Mesenchymal stem cell (in vitro differentiated cells and primary cell): ENCODE measurements around the gene IPO8.
"Not testable (repeated sequence)": the region's sequence is repeated elsewhere in the genome, so short reads cannot be mapped to it uniquely, and the experiment has no call there.

Experiments used
- DNase-seq: peaks from one replicate; pipeline ENCODE4 v3.0.0-alpha.2; 2013
- H2AFZ ChIP-seq: one replicate; pipeline ENCODE4 v1.6.1; 2013; ENCODE audit warnings: low read depth, mild to moderate bottlenecking, control low read depth, inconsistent platforms, low read length, moderate library complexity
- H2AK5ac ChIP-seq: 2 replicates; pipeline ENCODE4 v1.6.1; 2013; ENCODE audit warnings: low read length, moderate library complexity, mild to moderate bottlenecking, inconsistent platforms; ENCODE audit not compliant: severe bottlenecking
- H2BK120ac ChIP-seq: one replicate; pipeline ENCODE4 v1.6.1; 2013; ENCODE audit warnings: low read depth, mild to moderate bottlenecking, inconsistent platforms, low read length, moderate library complexity
- H2BK12ac ChIP-seq, 2 experiments: one replicate each; pipeline ENCODE4 v1.6.1; 2013; ENCODE audit warnings: inconsistent platforms in 2 of 2, low read length in 2 of 2, mild to moderate bottlenecking in 2 of 2, moderate library complexity in 2 of 2, control low read depth in 1 of 2
- H2BK15ac ChIP-seq: one replicate; pipeline ENCODE4 v1.6.1; 2013; ENCODE audit warnings: mild to moderate bottlenecking, low read depth, inconsistent platforms; ENCODE audit not compliant: poor library complexity, severe bottlenecking
- H2BK5ac ChIP-seq: 2 replicates; pipeline ENCODE4 v1.6.1; 2013; ENCODE audit warnings: low read depth, mild to moderate bottlenecking, low read length, control low read depth, inconsistent platforms; ENCODE audit not compliant: poor library complexity, severe bottlenecking
- H3K14ac ChIP-seq, 2 experiments: one replicate each; pipeline ENCODE4 v1.6.1; 2013; ENCODE audit warnings: inconsistent platforms in 2 of 2, low read length in 2 of 2, control low read depth in 1 of 2, mild to moderate bottlenecking in 1 of 2, moderate library complexity in 1 of 2
- H3K18ac ChIP-seq, 2 experiments: one replicate each; pipeline ENCODE4 v1.6.1; 2013; ENCODE audit warnings: inconsistent platforms in 2 of 2, low read length in 2 of 2, control low read depth in 1 of 2, low read depth in 1 of 2, mild to moderate bottlenecking in 1 of 2
- H3K23ac ChIP-seq, 2 experiments: one replicate each; pipeline ENCODE4 v1.6.1; 2013; ENCODE audit warnings: inconsistent platforms in 2 of 2, low read length in 2 of 2, mild to moderate bottlenecking in 2 of 2, moderate library complexity in 2 of 2, control low read depth in 1 of 2
- H3K27ac ChIP-seq: 2 replicates; pipeline ENCODE4 v1.5.1; 2013; ENCODE audit warnings: mild to moderate bottlenecking, moderate library complexity, low read length, control low read depth, inconsistent platforms; ENCODE audit not compliant: poor library complexity, severe bottlenecking
- H3K27me3 ChIP-seq, 2 experiments: 2 replicates each; pipeline versions ENCODE4 v1.6.1 to v1.7.0; 2013; ENCODE audit warnings: low read length in 2 of 2, mild to moderate bottlenecking in 2 of 2, moderate library complexity in 2 of 2, control low read depth in 1 of 2, inconsistent platforms in 1 of 2; ENCODE audit not compliant: control insufficient read depth in 1 of 2, insufficient read depth in 1 of 2
- H3K36me3 ChIP-seq, 2 experiments: 2 replicates each; pipeline versions ENCODE4 v1.6.1 to v1.7.0; 2013; ENCODE audit warnings: low read length in 2 of 2, control low read depth in 1 of 2, inconsistent platforms in 1 of 2, low read depth in 1 of 2, mild to moderate bottlenecking in 1 of 2; ENCODE audit not compliant: insufficient read depth in 2 of 2, control insufficient read depth in 1 of 2
- H3K4ac ChIP-seq, 2 experiments: one replicate each; pipeline ENCODE4 v1.6.1; 2013; ENCODE audit warnings: inconsistent platforms in 2 of 2, low read length in 2 of 2, mild to moderate bottlenecking in 2 of 2, moderate library complexity in 2 of 2, control low read depth in 1 of 2, low read depth in 1 of 2
- H3K4me1 ChIP-seq: 2 replicates; pipeline ENCODE4 v1.6.1; 2013; ENCODE audit warnings: low read depth, low read length, control low read depth; ENCODE audit not compliant: control insufficient read depth, insufficient read depth
- H3K4me2 ChIP-seq: 2 replicates; pipeline ENCODE4 v1.6.1; 2013; ENCODE audit warnings: low read length, mild to moderate bottlenecking, inconsistent platforms; ENCODE audit not compliant: poor library complexity, severe bottlenecking
- H3K4me3 ChIP-seq, 2 experiments: 2 replicates each; pipeline versions ENCODE4 v1.5.1 to v1.7.0; 2013; ENCODE audit warnings: low read length in 2 of 2, mild to moderate bottlenecking in 2 of 2, control low read depth in 1 of 2, low read depth in 1 of 2; ENCODE audit not compliant: insufficient read depth in 1 of 2
- H3K79me1 ChIP-seq: replicated peaks from 2 replicates; pipeline ENCODE4 v1.6.1; 2013; ENCODE audit warnings: mild to moderate bottlenecking, control low read depth, low read length, inconsistent platforms; ENCODE audit not compliant: poor library complexity, severe bottlenecking
- H3K9ac ChIP-seq: 2 replicates; pipeline ENCODE4 v1.7.0; 2013; ENCODE audit warnings: mild to moderate bottlenecking, low read length, moderate library complexity
- H3K9me3 ChIP-seq: 2 replicates; pipeline ENCODE4 v1.7.0; 2013; ENCODE audit warnings: mild to moderate bottlenecking, low read length; ENCODE audit not compliant: control insufficient read depth
- H4K8ac ChIP-seq: one replicate; pipeline ENCODE4 v1.6.1; 2013; ENCODE audit warnings: inconsistent platforms, mild to moderate bottlenecking, low read length, moderate library complexity
- H4K91ac ChIP-seq: one replicate; pipeline ENCODE4 v1.6.1; 2013; ENCODE audit warnings: mild to moderate bottlenecking, low read length, inconsistent platforms
- WGBS: methylation state at CpG from one replicate; pipeline ENCODE4 v1.1.7; 2013; ENCODE audit warnings: mixed read lengths; 5-methylcytosine and 5-hydroxymethylcytosine counted together

IPO8 gene

DNA sequence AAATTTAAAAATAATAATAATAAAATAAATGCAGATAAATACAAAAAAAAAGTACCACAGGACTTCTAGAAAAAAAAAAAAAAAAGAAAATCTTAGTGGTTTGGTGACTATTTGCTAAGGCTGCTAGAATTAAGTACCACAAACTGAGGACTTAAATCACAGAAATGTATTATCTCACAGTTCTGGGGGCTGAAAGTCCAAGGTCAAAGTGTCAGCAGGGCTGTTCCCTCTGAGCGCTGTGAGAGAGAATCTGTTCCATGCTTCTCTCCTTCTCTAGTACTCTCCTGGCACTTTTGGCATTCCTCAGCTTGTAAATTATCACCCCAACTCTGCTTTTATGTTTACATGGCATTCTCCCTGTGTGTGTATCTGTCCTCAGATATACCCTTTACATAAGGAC lies 101.2 kb downstream of the IPO8 start:
- no peak overlapping the region for H4K8ac ChIP-seq
- H2BK15ac ChIP-seq = no peak overlapping the region
- H3K4me1 ChIP-seq = no peaks in the 10 kb centered on the region
- no peak overlapping the region for H2BK12ac ChIP-seq
- no peak overlapping the region for H2BK5ac ChIP-seq
- no peaks in the 10 kb centered on the region for H3K79me1 ChIP-seq
- H3K23ac ChIP-seq = no peak overlapping the region
- H3K9ac ChIP-seq = no peak overlapping the region
- no peaks in the 10 kb centered on the region for H3K27me3 ChIP-seq
- no peak overlapping the region for H3K18ac ChIP-seq
- no peak overlapping the region for H3K27ac ChIP-seq
- H3K14ac ChIP-seq = no peak overlapping the region
- no peak overlapping the region for H4K91ac ChIP-seq
- no peak overlapping the region for H3K4me3 ChIP-seq
- no peaks in the 10 kb centered on the region for H3K36me3 ChIP-seq
- WGBS = 95% methylated on average over 1 of the region's 1 CpG
- H3K4me2 ChIP-seq = no peak overlapping the region
- DNase-seq = no peak
- no peak overlapping the region for H2BK120ac ChIP-seq
- H3K4ac ChIP-seq = no peak overlapping the region
- H2AK5ac ChIP-seq = no peak overlapping the region
- no peak overlapping the region for H2AFZ ChIP-seq
- no peaks in the 10 kb centered on the region for H3K9me3 ChIP-seq

DNA sequence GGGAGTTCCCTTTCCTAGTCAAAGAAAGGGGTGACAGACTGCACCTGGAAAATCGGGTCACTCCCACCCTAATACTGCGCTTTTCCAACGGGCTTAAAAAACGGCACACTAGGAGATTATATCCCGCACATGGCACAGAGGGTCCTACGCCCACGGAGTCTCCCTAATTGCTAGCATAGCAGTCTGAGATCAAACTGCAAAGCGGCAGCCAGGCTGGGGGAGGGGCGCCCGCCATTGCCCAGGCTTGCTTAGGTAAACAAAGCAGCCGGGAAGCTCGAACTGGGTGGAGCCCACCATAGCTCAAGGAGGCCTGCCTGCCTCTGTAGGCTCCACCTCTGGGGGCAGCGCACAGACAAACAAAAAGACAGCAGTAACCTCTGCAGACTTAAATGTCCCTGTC lies 107.1 kb downstream of the IPO8 start:
- not testable (repeated sequence) for DNase-seq, H3K4me2 ChIP-seq, H2BK12ac ChIP-seq, H3K4ac ChIP-seq, H3K14ac ChIP-seq, H2AFZ ChIP-seq, H2AK5ac ChIP-seq, H3K9ac ChIP-seq, H3K18ac ChIP-seq, H3K9me3 ChIP-seq, H3K23ac ChIP-seq, H3K36me3 ChIP-seq, H3K4me1 ChIP-seq, H2BK120ac ChIP-seq, H3K4me3 ChIP-seq, H3K27me3 ChIP-seq, H4K91ac ChIP-seq, H4K8ac ChIP-seq, H2BK5ac ChIP-seq, H3K27ac ChIP-seq, H3K79me1 ChIP-seq, H2BK15ac ChIP-seq
- WGBS = 92% methylated on average over 8 of the region's 13 CpGs

DNA sequence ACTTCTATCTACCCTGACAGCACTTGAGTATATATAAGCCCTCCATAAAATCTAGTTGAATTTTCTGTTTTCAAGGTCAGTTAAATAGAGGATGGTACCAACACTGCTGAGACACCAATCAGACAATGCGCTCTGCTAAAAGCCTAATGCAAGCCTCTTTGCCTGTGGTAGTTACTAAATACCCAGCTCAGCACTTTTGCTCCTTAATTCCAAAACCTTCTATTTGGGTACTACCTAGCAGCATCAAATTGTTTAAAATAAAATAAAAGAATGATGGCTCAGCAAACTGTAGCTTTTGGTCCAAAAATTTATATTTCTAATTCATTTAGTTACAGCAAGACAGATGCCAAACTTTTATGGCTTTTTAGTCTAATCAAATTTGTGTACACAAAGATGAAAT lies 107.9 kb downstream of the IPO8 start:
- Histone ChIP-seq H3K27ac (no peak overlapping the region), H3K14ac (no peak overlapping the region), H4K8ac (no peak overlapping the region), H3K36me3 (peaks cover 0 to 4% of the 10 kb centered on the region in 2 experiments), H2BK5ac (no peak overlapping the region), H2BK15ac (no peak overlapping the region), H3K9ac (no peak overlapping the region), H3K9me3 (no peaks in the 10 kb centered on the region), H3K4me2 (no peak overlapping the region), H2AK5ac (no peak overlapping the region), H3K27me3 (no peaks in the 10 kb centered on the region), H3K4me1 (no peaks in the 10 kb centered on the region), H4K91ac (no peak overlapping the region), H2BK120ac (no peak overlapping the region), H2AFZ (no peak overlapping the region), H3K4me3 (no peak overlapping the region), H3K18ac (no peak overlapping the region), H3K4ac (no peak overlapping the region), H3K79me1 (no peaks in the 10 kb centered on the region), H2BK12ac (no peak overlapping the region), H3K23ac (no peak overlapping the region)
- no peak for DNase-seq
- 100% methylated on average over 1 of the region's 1 CpG for WGBS

DNA sequence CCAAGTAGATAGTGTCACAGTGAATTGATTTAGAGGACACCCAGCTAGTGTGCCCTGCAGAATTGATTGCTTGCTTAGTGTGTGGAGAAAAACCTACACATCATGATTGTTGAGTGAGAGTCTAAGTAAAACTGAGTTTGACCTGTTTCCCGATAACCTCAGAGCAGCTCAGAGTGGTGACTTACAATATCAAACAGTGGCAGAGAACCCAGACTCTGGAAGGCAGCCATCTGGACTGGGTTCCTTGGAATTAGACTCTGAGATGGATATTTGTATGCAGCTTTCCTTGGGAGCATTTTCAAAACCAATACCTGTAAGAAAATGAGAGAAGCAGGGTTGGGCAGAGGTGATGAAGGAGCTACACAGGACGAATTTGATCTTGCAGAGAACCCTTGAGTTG lies 109.8 kb downstream of the IPO8 start:
- Histone ChIP-seq H3K4me3 (no peak overlapping the region), H3K4me2 (no peak overlapping the region), H2AFZ (no peak overlapping the region), H4K8ac (no peak overlapping the region), H3K14ac (no peak overlapping the region), H3K18ac (no peak overlapping the region), H3K9ac (no peak overlapping the region), H3K4me1 (no peaks in the 10 kb centered on the region), H2BK5ac (no peak overlapping the region), H4K91ac (no peak overlapping the region), H3K36me3 (peaks cover 0 to 4% of the 10 kb centered on the region in 2 experiments), H3K27me3 (no peaks in the 10 kb centered on the region), H3K27ac (no peak overlapping the region), H3K9me3 (no peaks in the 10 kb centered on the region), H3K4ac (no peak overlapping the region), H2BK15ac (no peak overlapping the region), H2BK120ac (no peak overlapping the region), H2BK12ac (no peak overlapping the region), H2AK5ac (no peak overlapping the region), H3K23ac (no peak overlapping the region), H3K79me1 (no peaks in the 10 kb centered on the region)
- DNase-seq = no peak
- WGBS = 61% methylated on average over 2 of the region's 2 CpGs
